ENCODE measurements around the gene GNLY. TPM values are rescaled to one million over a fixed set of nuclear protein-coding genes. Genes with fewer than 3 reads are reported as not detected.
A peak's percentile ranks its signal among the peaks of the same experiment; 100 is the strongest.

GNLY gene
- total RNA-seq, 1 donor from 2014 or later, result not detected

DNA sequence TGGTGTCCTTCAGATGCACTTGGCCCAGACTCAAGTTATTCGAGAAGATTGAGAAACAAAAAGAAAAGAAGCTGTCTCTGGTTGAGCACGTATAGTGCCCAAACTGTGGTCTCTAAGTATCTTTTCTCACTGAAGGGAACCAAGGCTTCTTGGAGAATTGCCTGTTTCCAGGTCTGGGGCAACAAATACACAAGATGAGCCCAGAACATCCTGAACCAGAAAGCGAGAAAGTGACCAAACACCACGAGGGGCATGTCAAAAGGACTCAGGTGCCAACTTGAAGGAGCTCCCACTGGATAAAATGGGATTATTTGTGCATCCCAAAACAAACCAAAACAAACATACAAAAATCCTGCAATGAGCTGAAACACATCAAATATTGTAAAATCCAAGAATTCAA is 46.0 kb downstream of the GNLY start:
- DNase-seq (ENCODE audit: low spot score), result no peak
- Mint-ChIP-seq H3K27ac (ENCODE audit: unreplicated experiment) (no peak overlapping the region), H3K36me3 (ENCODE audit: low read depth) (peaks cover 1% of the 10 kb centered on the region), H3K9me3 (ENCODE audit: low read depth) (no peaks in the 10 kb centered on the region), H3K27me3 (ENCODE audit: low read depth) (peaks cover 13% of the 10 kb centered on the region), H3K4me3 (ENCODE audit: unreplicated experiment) (no peak overlapping the region), H3K4me1 (ENCODE audit: low read depth) (peaks cover 41% of the 10 kb centered on the region)
- TF ChIP-seq, protein P1, sequence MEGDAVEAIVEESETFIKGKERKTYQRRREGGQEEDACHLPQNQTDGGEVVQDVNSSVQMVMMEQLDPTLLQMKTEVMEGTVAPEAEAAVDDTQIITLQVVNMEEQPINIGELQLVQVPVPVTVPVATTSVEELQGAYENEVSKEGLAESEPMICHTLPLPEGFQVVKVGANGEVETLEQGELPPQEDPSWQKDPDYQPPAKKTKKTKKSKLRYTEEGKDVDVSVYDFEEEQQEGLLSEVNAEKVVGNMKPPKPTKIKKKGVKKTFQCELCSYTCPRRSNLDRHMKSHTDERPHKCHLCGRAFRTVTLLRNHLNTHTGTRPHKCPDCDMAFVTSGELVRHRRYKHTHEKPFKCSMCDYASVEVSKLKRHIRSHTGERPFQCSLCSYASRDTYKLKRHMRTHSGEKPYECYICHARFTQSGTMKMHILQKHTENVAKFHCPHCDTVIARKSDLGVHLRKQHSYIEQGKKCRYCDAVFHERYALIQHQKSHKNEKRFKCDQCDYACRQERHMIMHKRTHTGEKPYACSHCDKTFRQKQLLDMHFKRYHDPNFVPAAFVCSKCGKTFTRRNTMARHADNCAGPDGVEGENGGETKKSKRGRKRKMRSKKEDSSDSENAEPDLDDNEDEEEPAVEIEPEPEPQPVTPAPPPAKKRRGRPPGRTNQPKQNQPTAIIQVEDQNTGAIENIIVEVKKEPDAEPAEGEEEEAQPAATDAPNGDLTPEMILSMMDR (IDR thresholded peaks at IDR 0.05), result no peak

DNA sequence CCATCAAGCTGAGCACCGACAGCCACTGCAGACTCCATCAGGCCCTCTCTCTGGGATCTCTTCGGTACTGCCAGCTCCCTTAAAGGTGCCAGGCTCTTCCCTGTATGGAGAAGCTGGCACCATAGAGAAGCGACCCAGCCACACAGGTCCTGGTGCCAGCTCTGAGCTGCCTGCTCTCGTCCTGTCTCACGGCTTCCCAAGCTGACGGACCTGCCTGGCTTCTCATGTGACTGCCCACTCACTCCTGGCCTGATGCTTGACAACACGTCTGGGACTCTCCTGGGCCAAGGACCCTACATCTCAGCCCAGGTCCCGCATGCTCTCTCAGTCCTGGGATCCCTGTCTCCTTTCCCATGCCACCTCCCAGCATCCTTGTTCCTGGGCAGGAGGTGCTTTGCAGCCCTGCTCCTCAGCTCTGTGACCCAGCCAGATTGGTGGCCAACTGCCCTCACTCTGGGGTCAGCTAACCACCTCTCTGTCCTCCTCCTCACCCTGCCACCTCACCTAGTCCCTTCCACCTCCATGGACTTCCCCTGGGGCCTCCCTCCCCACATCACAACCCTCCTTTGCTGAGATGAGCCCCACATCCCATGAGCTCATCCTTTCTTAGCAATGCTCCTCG is 47.2 kb downstream of the GNLY start:
- TF ChIP-seq, protein P1 (IDR thresholded peaks at IDR 0.05), result no peak
- DNase-seq (ENCODE audit: low spot score), result no peak
- Mint-ChIP-seq H3K27me3 (ENCODE audit: low read depth) (peaks cover 13% of the 10 kb centered on the region), H3K4me3 (ENCODE audit: unreplicated experiment) (no peak overlapping the region), H3K27ac (ENCODE audit: unreplicated experiment) (peak overlapping the region; percentile 93), H3K9me3 (ENCODE audit: low read depth) (no peaks in the 10 kb centered on the region), H3K36me3 (ENCODE audit: low read depth) (peaks cover 1% of the 10 kb centered on the region), H3K4me1 (ENCODE audit: low read depth) (peaks cover 49% of the 10 kb centered on the region)

DNA sequence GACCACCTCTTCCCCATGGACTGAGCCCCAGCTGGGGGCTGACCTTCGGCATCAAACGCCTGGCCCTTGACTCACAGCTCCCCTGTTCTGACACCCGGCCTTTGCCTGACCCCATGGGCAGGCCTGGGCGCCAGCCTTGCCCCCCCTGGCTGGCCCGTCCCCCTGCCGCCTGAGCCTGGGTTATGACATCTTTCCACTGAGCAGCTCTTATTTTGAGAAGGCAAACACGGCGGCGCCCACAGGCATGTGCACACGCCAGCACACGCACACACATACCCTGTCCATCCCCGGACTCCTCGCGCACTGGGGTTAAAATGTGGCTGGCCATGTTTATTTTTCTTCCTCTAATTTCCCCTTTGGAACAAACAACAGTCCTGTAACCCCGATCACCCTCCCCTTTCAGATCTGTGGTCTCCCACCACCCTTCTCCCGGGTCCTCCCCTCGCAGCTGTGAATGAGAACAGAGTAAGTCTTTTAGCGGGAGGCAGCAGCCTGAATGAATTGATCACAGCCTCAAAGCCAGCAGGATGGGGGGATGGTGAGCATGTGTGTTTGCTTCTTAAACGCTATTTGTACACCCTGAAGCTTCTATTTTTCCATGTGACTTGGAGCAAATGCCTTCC is 47.8 kb downstream of the GNLY start:
- TF ChIP-seq, protein P1 (IDR thresholded peaks at IDR 0.05), result peak; percentile 35
- H3K36me3 Mint-ChIP-seq (ENCODE audit: low read depth), result peaks cover 1% of the 10 kb centered on the region
- H3K4me1 Mint-ChIP-seq (ENCODE audit: low read depth), result peaks cover 49% of the 10 kb centered on the region
- H3K9me3 Mint-ChIP-seq (ENCODE audit: low read depth), result no peaks in the 10 kb centered on the region
- peaks cover 16% of the 10 kb centered on the region for H3K27me3 Mint-ChIP-seq (ENCODE audit: low read depth)
- peak overlapping the region; percentile 17 for H3K4me3 Mint-ChIP-seq (ENCODE audit: unreplicated experiment)
- no peak for DNase-seq (ENCODE audit: low spot score)
- H3K27ac Mint-ChIP-seq (ENCODE audit: unreplicated experiment), result peak overlapping the region; percentile 93

DNA sequence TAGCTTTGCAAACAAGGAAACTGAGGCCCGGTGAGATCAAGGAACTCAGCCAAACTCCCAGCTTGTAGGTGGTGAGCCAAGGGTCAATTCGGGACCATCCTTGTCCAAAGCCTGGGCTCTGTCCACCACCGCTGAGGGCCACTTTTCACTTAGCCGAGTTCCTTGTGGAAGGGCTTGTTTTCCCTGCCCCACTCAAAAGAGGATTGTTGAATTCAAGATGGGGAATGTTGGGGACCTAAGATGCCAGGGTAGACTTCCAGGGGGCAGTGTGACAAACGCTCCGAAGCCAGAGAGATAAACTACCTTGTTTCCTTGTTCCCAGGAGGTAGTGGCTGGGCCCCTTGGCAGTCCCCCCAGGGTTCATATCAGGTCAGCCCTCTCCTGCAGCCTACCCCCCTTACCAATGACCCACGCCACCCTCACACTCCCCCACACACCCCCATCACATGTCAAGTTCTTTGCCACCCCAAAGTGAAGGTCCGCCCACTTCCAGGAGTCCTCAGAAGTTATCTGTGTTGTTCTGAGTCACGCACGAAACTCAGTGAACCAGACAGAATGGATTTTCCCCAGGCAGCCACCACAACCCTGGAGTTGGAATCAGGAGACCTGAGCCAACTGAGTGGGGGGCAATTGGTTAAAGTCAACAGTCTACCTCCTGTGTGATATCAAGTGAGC is 49.3 kb downstream of the GNLY start:
- peaks cover 1% of the 10 kb centered on the region for H3K36me3 Mint-ChIP-seq (ENCODE audit: low read depth)
- H3K9me3 Mint-ChIP-seq (ENCODE audit: low read depth), result no peaks in the 10 kb centered on the region
- TF ChIP-seq, protein P1 (IDR thresholded peaks at IDR 0.05), result no peak
- H3K27ac Mint-ChIP-seq (ENCODE audit: unreplicated experiment), result no peak overlapping the region
- no peak overlapping the region for H3K4me3 Mint-ChIP-seq (ENCODE audit: unreplicated experiment)
- peaks cover 18% of the 10 kb centered on the region for H3K27me3 Mint-ChIP-seq (ENCODE audit: low read depth)
- H3K4me1 Mint-ChIP-seq (ENCODE audit: low read depth), result peaks cover 49% of the 10 kb centered on the region
- no peak for DNase-seq (ENCODE audit: low spot score)

DNA sequence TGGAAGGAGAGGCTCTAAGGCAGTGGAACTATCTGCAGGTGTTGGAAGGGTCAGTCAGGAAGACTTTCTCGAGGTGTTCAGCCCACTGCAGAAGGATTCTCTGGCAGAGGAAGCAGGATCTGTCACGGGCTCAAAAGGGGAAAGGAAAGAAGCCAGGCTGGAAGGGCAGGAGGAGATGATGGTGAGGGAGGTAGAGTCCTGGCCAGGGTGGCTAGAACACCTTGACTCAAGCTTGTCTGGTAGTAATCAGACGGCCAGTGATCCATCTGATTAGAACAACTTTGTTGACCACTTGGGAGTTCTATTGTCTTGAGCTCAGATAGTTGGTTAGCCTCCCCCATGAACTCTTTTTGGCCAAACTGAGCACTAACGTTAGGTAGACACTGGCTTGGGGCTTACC is 49.9 kb downstream of the GNLY start:
- TF ChIP-seq, protein P1 (IDR thresholded peaks at IDR 0.05), result no peak
- no peak overlapping the region for H3K27ac Mint-ChIP-seq (ENCODE audit: unreplicated experiment)
- peaks cover 12% of the 10 kb centered on the region for H3K27me3 Mint-ChIP-seq (ENCODE audit: low read depth)
- H3K4me1 Mint-ChIP-seq (ENCODE audit: low read depth), result peaks cover 54% of the 10 kb centered on the region
- no peak overlapping the region for H3K4me3 Mint-ChIP-seq (ENCODE audit: unreplicated experiment)
- no peak for DNase-seq (ENCODE audit: low spot score)
- peaks cover 1% of the 10 kb centered on the region for H3K36me3 Mint-ChIP-seq (ENCODE audit: low read depth)
- H3K9me3 Mint-ChIP-seq (ENCODE audit: low read depth), result no peaks in the 10 kb centered on the region

Measured in chondrocyte (in vitro differentiated cells).